ENCODE measurements around the gene NCOA3. TPM values are rescaled to one million over a fixed set of nuclear protein-coding genes. Genes with fewer than 3 reads are reported as not detected.
"Not testable (repeated sequence)": the region's sequence is repeated elsewhere in the genome, so short reads cannot be mapped to it uniquely, and the experiment has no call there.

NCOA3 gene
- total RNA-seq, 1 experiment from 2014 or later, result 25.9 TPM

DNA sequence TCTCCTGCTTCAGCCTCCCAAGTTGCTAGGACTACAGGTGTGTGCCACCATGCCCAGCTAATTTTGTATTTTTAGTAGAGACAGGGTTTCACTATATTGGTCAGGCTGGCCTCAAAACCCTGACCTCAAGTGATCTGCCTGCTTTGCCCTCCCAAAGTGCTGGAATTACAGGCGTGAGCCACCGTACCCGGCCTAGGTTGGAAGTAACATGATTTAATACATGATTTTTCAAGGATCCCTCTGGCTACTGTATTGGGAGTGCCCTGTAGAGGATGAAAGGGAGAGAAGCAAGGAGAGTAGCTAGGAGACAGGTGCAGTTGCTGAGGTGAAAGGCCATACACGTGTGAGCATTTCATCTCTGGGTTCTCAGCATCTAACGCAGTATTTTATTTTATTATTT is 2.6 kb upstream of the NCOA3 start (continued):
- TF ChIP-seq, protein P1, sequence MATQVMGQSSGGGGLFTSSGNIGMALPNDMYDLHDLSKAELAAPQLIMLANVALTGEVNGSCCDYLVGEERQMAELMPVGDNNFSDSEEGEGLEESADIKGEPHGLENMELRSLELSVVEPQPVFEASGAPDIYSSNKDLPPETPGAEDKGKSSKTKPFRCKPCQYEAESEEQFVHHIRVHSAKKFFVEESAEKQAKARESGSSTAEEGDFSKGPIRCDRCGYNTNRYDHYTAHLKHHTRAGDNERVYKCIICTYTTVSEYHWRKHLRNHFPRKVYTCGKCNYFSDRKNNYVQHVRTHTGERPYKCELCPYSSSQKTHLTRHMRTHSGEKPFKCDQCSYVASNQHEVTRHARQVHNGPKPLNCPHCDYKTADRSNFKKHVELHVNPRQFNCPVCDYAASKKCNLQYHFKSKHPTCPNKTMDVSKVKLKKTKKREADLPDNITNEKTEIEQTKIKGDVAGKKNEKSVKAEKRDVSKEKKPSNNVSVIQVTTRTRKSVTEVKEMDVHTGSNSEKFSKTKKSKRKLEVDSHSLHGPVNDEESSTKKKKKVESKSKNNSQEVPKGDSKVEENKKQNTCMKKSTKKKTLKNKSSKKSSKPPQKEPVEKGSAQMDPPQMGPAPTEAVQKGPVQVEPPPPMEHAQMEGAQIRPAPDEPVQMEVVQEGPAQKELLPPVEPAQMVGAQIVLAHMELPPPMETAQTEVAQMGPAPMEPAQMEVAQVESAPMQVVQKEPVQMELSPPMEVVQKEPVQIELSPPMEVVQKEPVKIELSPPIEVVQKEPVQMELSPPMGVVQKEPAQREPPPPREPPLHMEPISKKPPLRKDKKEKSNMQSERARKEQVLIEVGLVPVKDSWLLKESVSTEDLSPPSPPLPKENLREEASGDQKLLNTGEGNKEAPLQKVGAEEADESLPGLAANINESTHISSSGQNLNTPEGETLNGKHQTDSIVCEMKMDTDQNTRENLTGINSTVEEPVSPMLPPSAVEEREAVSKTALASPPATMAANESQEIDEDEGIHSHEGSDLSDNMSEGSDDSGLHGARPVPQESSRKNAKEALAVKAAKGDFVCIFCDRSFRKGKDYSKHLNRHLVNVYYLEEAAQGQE (IDR thresholded peaks at IDR 0.05; ENCODE audit: low read depth), result no peak
- TF ChIP-seq SP1 (IDR thresholded peaks at IDR 0.05; ENCODE audit: low read depth) (no peak), POLR2AphosphoS5 (IDR thresholded peaks at IDR 0.05; ENCODE audit: low read depth, low read length) (no peak), ZNF274 (IDR thresholded peaks at IDR 0.05; ENCODE audit: low read depth, low read length) (no peak)

DNA sequence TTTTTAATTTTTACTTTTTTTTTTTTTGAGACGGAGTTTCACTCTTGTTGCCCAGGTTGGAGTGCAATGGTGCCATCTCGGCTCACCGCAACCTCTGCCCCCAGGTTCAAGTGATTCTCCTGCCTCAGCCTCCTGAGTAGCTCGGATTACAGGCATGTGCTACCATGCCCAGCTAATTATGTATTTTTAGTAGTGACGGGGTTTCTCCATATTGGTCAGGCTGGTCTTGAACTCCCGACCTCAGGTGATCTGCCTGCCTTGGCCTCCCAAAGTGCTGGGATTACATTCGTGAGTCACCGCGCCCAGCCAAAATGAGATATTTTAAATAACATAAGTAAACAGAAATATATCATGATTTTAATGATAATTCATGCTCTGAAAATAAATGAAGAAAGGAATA is 1.6 kb upstream of the NCOA3 start:
- H3K9ac ChIP-seq (ENCODE audit: low read length); ATAC-seq; CTCF ChIA-PET; H3K27me3 ChIP-seq (ENCODE audit: insufficient read depth, low read length); H3K9me2 ChIP-seq (ENCODE audit: insufficient read depth); RAD21 ChIA-PET (ENCODE audit: low non-redundant PET in 1 of 2, low total read pairs in 2 of 2, uncharacterized antibody in 2 of 2, unreplicated experiment in 2 of 2); H4K20me1 ChIP-seq (ENCODE audit: insufficient read depth); DNase-seq (ENCODE audit: low read depth, low spot score); POLR2A ChIA-PET; H3K9me3 ChIP-seq (ENCODE audit: control insufficient read depth in 1 of 2, insufficient read depth in 1 of 2, low read depth in 1 of 2, low read length in 2 of 2); H3K36me3 ChIP-seq (ENCODE audit: control insufficient read depth in 1 of 2, insufficient read depth in 2 of 2, low read length in 2 of 2); BruUV-seq (replicated peaks); H3K4me3 ChIP-seq (replicated peaks in 1 of 2; ENCODE audit: low read depth in 1 of 2, low read length in 2 of 2); H2AFZ ChIP-seq (ENCODE audit: low read depth, low read length, poor library complexity, severe bottlenecking): not testable (repeated sequence)
- Histone ChIP-seq H3K27ac (ENCODE audit: low read depth, low read length) (peak overlapping the region; percentile 70; the same call in 1 of the 2 replicates), H3K4me2 (ENCODE audit: low read length) (peak overlapping the region; percentile 86), H3K79me2 (ENCODE audit: insufficient read depth, low read length) (peaks cover 32% of the 10 kb centered on the region), H3K4me1 (ENCODE audit: control insufficient read depth in 1 of 2, insufficient read depth in 2 of 2, low read length in 2 of 2) (peaks cover 19 to 27% of the 10 kb centered on the region in 2 experiments; a peak in 3 of 4 replicates)
- intact Hi-C loops (cut with micrococcal nuclease), result loop anchor here (5.0 to 10.0 kb wide), 5 partner anchors 77 to 295 kb away; no protein-coding TSS in a partner anchor

Data from HCT116 (cell line).